Measurements from ENCODE around the gene IL1RAPL1.

IL1RAPL1 gene

GRCh38 chrX:29397506-29397905, 810.3 kb downstream of the IL1RAPL1 start:
- DNase-seq (ENCODE audit: low read depth in 3 of 3, low spot score in 1 of 3): no peak

GRCh38 chrX:29407357-29407756, 820.1 kb downstream of the IL1RAPL1 start:
- DNase-seq (ENCODE audit: low read depth in 3 of 3, low spot score in 1 of 3): no peak

GRCh38 chrX:29419774-29420553, 832.7 kb downstream of the IL1RAPL1 start:
- DNase-seq (ENCODE audit: low read depth in 3 of 3, low spot score in 1 of 3): no peak

GRCh38 chrX:29422034-29422433, 834.8 kb downstream of the IL1RAPL1 start:
- no peak for DNase-seq (ENCODE audit: low read depth in 3 of 3, low spot score in 1 of 3)

- DNase-seq (ENCODE audit: low read depth in 3 of 3, low spot score in 1 of 3): no peak
Measured at GRCh38 chrX:29431895-29432294, 844.6 kb downstream of the IL1RAPL1 start.

GRCh38 chrX:29432534-29432933, 845.3 kb downstream of the IL1RAPL1 start:
- DNase-seq (ENCODE audit: low read depth in 3 of 3, low spot score in 1 of 3): no peak

GRCh38 chrX:29434939-29435338, 847.7 kb downstream of the IL1RAPL1 start:
- no peak for DNase-seq (ENCODE audit: low read depth in 3 of 3, low spot score in 1 of 3)

- DNase-seq (ENCODE audit: low read depth in 3 of 3, low spot score in 1 of 3): no peak
Measured at GRCh38 chrX:29435396-29435795, 848.1 kb downstream of the IL1RAPL1 start.

- DNase-seq (ENCODE audit: low read depth in 3 of 3, low spot score in 1 of 3): no peak
Measured at GRCh38 chrX:29447867-29448266, 860.6 kb downstream of the IL1RAPL1 start.

GRCh38 chrX:29453333-29453732, 866.1 kb downstream of the IL1RAPL1 start:
- no peak for DNase-seq (ENCODE audit: low read depth in 3 of 3, low spot score in 1 of 3)

GRCh38 chrX:29455702-29456101, 868.5 kb downstream of the IL1RAPL1 start:
- no peak for DNase-seq (ENCODE audit: low read depth in 3 of 3, low spot score in 1 of 3)

- DNase-seq (ENCODE audit: low read depth in 3 of 3, low spot score in 1 of 3): no peak
Measured at GRCh38 chrX:29461039-29461438, 873.8 kb downstream of the IL1RAPL1 start.

GRCh38 chrX:29466456-29466855, 879.2 kb downstream of the IL1RAPL1 start:
- no peak for DNase-seq (ENCODE audit: low read depth in 3 of 3, low spot score in 1 of 3)

- no peak for DNase-seq (ENCODE audit: low read depth in 3 of 3, low spot score in 1 of 3)
Measured at GRCh38 chrX:29468911-29469494, 881.8 kb downstream of the IL1RAPL1 start.

- no peak for DNase-seq (ENCODE audit: low read depth in 3 of 3, low spot score in 1 of 3)
Measured at GRCh38 chrX:29470030-29470429, 882.8 kb downstream of the IL1RAPL1 start.

- DNase-seq (ENCODE audit: low read depth in 3 of 3, low spot score in 1 of 3): no peak
Measured at GRCh38 chrX:29471829-29472228, 884.6 kb downstream of the IL1RAPL1 start.

- DNase-seq (ENCODE audit: low read depth in 3 of 3, low spot score in 1 of 3): no peak
Measured at GRCh38 chrX:29477878-29478277, 890.6 kb downstream of the IL1RAPL1 start.

- no peak for DNase-seq (ENCODE audit: low read depth in 3 of 3, low spot score in 1 of 3)
Measured at GRCh38 chrX:29478336-29479069, 891.3 kb downstream of the IL1RAPL1 start.

- no peak for DNase-seq (ENCODE audit: low read depth in 3 of 3, low spot score in 1 of 3)
Measured at GRCh38 chrX:29487214-29487613, 900.0 kb downstream of the IL1RAPL1 start.

GRCh38 chrX:29487714-29488113, 900.5 kb downstream of the IL1RAPL1 start:
- no peak for DNase-seq (ENCODE audit: low read depth in 3 of 3, low spot score in 1 of 3)

- no peak for DNase-seq (ENCODE audit: low read depth in 3 of 3, low spot score in 1 of 3)
Measured at GRCh38 chrX:29488919-29489318, 901.7 kb downstream of the IL1RAPL1 start.

- no peak for DNase-seq (ENCODE audit: low read depth in 3 of 3, low spot score in 1 of 3)
Measured at GRCh38 chrX:29490606-29491005, 903.4 kb downstream of the IL1RAPL1 start.

All from stimulated activated CD4-positive, alpha-beta T cell treated with anti-CD3 and anti-CD28 coated beads, TNF-alpha, amount 100 ng/mL, for 1 hour (primary cell).